Bronchial epithelial cell (primary cell): ENCODE measurements around the gene RCVRN. TPM values are rescaled to one million over a fixed set of nuclear protein-coding genes. Genes with fewer than 3 reads are reported as not detected.

Experiments used
- DNase-seq: peaks from one replicate; pipeline ENCODE4 v3.0.0-alpha.2; 2010; ENCODE audit warnings: low read depth
- FAIRE-seq: peaks from 2 replicates; lab custom pipeline; 2011; peaks lifted over from hg19 to GRCh38; lab: Jason Lieb, UNC
- H3K27me3 ChIP-seq: 2 replicates; pipeline ENCODE4 v1.5.1; 2011; ENCODE audit warnings: low read length; ENCODE audit not compliant: control insufficient read depth, insufficient read depth
- H3K36me3 ChIP-seq: 2 replicates; pipeline ENCODE4 v1.5.1; 2011; ENCODE audit warnings: low read length; ENCODE audit not compliant: control insufficient read depth, insufficient read depth
- H3K4me3 ChIP-seq: 2 replicates; pipeline ENCODE4 v1.5.1; 2011; ENCODE audit warnings: mild to moderate bottlenecking, low read depth, low read length, control low read depth
- CTCF ChIP-seq: IDR thresholded peaks from 2 replicates; pipeline ENCODE4 v1.5.1; 2011; ENCODE audit warnings: mild to moderate bottlenecking, moderate library complexity, low read length, control low read depth, inconsistent platforms; ENCODE audit not compliant: insufficient read depth, severe bottlenecking
- total RNA-seq: library from RNA; depleted of rRNA; stranded (reverse); fragments of >200 nt; gene quantifications from 2 replicates; pipeline ENCODE4 v1.2.1, GENCODE V29; 2014

RCVRN gene
- total RNA-seq = not detected in 2 replicates

GRCh38 chr17:9905078-9905415 is at the start of gene RCVRN:
Gene RCVRN (minus strand): TSS chr17:9905271. CDS start chr17:9905180, 91 bp downstream.
- no peaks in the 10 kb centered on the region for H3K36me3 ChIP-seq
- no peak for TF ChIP-seq CTCF
- FAIRE-seq (no peak), DNase-seq (no peak)
- no peak within 1 kb of the TSS for H3K4me3 ChIP-seq
- no peaks in the 10 kb centered on the region for H3K27me3 ChIP-seq

- FAIRE-seq = no peak
- TF ChIP-seq CTCF = no peak
- H3K36me3 ChIP-seq = no peaks in the 10 kb centered on the region
- H3K27me3 ChIP-seq = no peaks in the 10 kb centered on the region
- no peak for DNase-seq
- H3K4me3 ChIP-seq = no peak overlapping the region
Measured at GRCh38 chr17:9953492-9953891, 48.4 kb upstream of the RCVRN start.

- no peak for FAIRE-seq
- TF ChIP-seq CTCF = no peak
- H3K36me3 ChIP-seq = no peaks in the 10 kb centered on the region
- H3K27me3 ChIP-seq = no peaks in the 10 kb centered on the region
- no peak for DNase-seq
- no peak overlapping the region for H3K4me3 ChIP-seq
Measured at GRCh38 chr17:9951803-9952202, 46.7 kb upstream of the RCVRN start.

GRCh38 chr17:9948928-9949327 is 43.9 kb upstream of the RCVRN start:
- DNase-seq = no peak
- Histone ChIP-seq H3K36me3 (no peaks in the 10 kb centered on the region), H3K27me3 (no peaks in the 10 kb centered on the region), H3K4me3 (no peak overlapping the region)
- FAIRE-seq = no peak
- TF ChIP-seq CTCF = no peak

- no peaks in the 10 kb centered on the region for H3K27me3 ChIP-seq
- DNase-seq = no peak
- no peak for TF ChIP-seq CTCF
- no peak for FAIRE-seq
- no peaks in the 10 kb centered on the region for H3K36me3 ChIP-seq
- no peak overlapping the region for H3K4me3 ChIP-seq
Measured at GRCh38 chr17:9944704-9945103, 39.6 kb upstream of the RCVRN start.

GRCh38 chr17:9943343-9943742 is 38.3 kb upstream of the RCVRN start:
- Histone ChIP-seq H3K36me3 (no peaks in the 10 kb centered on the region), H3K27me3 (no peaks in the 10 kb centered on the region), H3K4me3 (no peak overlapping the region)
- TF ChIP-seq CTCF = no peak
- FAIRE-seq (no peak), DNase-seq (no peak)
